WI38 (cell line): ENCODE measurements around the gene AOC2.

Experiments
- H3K4me3 ChIP-seq: 2 replicates; pipeline ENCODE4 v1.5.1; 2011; ENCODE audit warnings: low read depth, mild to moderate bottlenecking, control low read depth, low read length
- CTCF ChIP-seq: IDR thresholded peaks from 2 replicates; pipeline ENCODE4 v1.5.1; 2012; ENCODE audit warnings: low read depth, mild to moderate bottlenecking, control low read depth, low read length

Gene AOC2

GRCh38 chr17:42798383-42799380, 45.7 kb upstream of the AOC2 start, which contains the start of the genes CNTD1 and COA3:
Gene CNTD1, plus strand, starts transcription at chr17:42798861. Its CDS starts 207 bp downstream, at chr17:42799068.
Gene COA3, minus strand, starts transcription at chr17:42798704. Its CDS starts 23 bp downstream, at chr17:42798681.
- peak within 1 kb of the TSS; percentile 90 for H3K4me3 ChIP-seq
- TF ChIP-seq CTCF = no peak

GRCh38 chr17:42803074-42803883, 41.1 kb upstream of the AOC2 start:
- TF ChIP-seq CTCF = no peak

GRCh38 chr17:42804918-42805367, 39.4 kb upstream of the AOC2 start:
- no peak for TF ChIP-seq CTCF
- no peak overlapping the region for H3K4me3 ChIP-seq

More at GRCh38 chr17:42803074-42803883, 41.1 kb upstream of the AOC2 start:
- H3K4me3 ChIP-seq = no peak overlapping the region

GRCh38 chr17:42806249-42806648, 38.1 kb upstream of the AOC2 start:
- no peak for TF ChIP-seq CTCF
- H3K4me3 ChIP-seq = no peak overlapping the region

- TF ChIP-seq CTCF = no peak
- no peak overlapping the region for H3K4me3 ChIP-seq
Measured at GRCh38 chr17:42809250-42809649, 35.1 kb upstream of the AOC2 start.

- TF ChIP-seq CTCF = no peak
Measured at GRCh38 chr17:42814633-42815399, 29.6 kb upstream of the AOC2 start.

More at GRCh38 chr17:42814633-42815399, 29.6 kb upstream of the AOC2 start:
- no peak overlapping the region for H3K4me3 ChIP-seq
